ENCODE data around the gene ASIC4.

Gene ASIC4

GRCh38 chr2:219554350-219554749, 40.1 kb downstream of the ASIC4 start:
- no peak for DNase-seq

- DNase-seq = no peak
These were observed 41.7 kb downstream of the ASIC4 start for GRCh38 chr2:219555956-219556355.

- no peak for DNase-seq
These were observed 42.1 kb downstream of the ASIC4 start for GRCh38 chr2:219556413-219556812.

GRCh38 chr2:219557320-219557719, 43.0 kb downstream of the ASIC4 start:
- no peak for DNase-seq

- no peak for DNase-seq
These were observed 43.8 kb downstream of the ASIC4 start for GRCh38 chr2:219557791-219558785.

- no peak for DNase-seq
These were observed 45.1 kb downstream of the ASIC4 start for GRCh38 chr2:219559156-219559915.

GRCh38 chr2:219560037-219560892, 46.0 kb downstream of the ASIC4 start:
- DNase-seq = peak; percentile 9

GRCh38 chr2:219560893-219561178, 46.6 kb downstream of the ASIC4 start:
- no peak for DNase-seq

GRCh38 chr2:219561179-219562048, 47.1 kb downstream of the ASIC4 start:
- DNase-seq = no peak

GRCh38 chr2:219562049-219563020, 48.1 kb downstream of the ASIC4 start:
- no peak for DNase-seq

GRCh38 chr2:219563271-219563928, 49.1 kb downstream of the ASIC4 start:
- DNase-seq = no peak

- DNase-seq = no peak
These were observed 51.1 kb downstream of the ASIC4 start for GRCh38 chr2:219565130-219566080.

GRCh38 chr2:219566640-219567039, 52.4 kb downstream of the ASIC4 start:
- no peak for DNase-seq

GRCh38 chr2:219567131-219567530, 52.8 kb downstream of the ASIC4 start:
- no peak for DNase-seq

- DNase-seq = no peak
These were observed 53.6 kb downstream of the ASIC4 start for GRCh38 chr2:219567791-219568361.

- DNase-seq = no peak
These were observed 54.8 kb downstream of the ASIC4 start for GRCh38 chr2:219569041-219569440.

- DNase-seq = no peak
These were observed 55.4 kb downstream of the ASIC4 start for GRCh38 chr2:219569635-219570034.

GRCh38 chr2:219570194-219570923, 56.1 kb downstream of the ASIC4 start:
- DNase-seq = no peak
